Left lung (tissue), 10 donors: Measurements from ENCODE around the gene COA5. TPM values are rescaled to one million over a fixed set of nuclear protein-coding genes. Genes with fewer than 3 reads are reported as not detected.

Experiments used
- ATAC-seq: fragments of 200-7000 bp; cut with Tn5 transposase; one replicate; pipeline ENCODE4 v1.9.1; 2020; ENCODE audit warnings: moderate library complexity
- DNase-seq, 4 donors: peaks; one replicate each; pipeline ENCODE4 v3.0.0-alpha.2; 2013 to 2020
- H3K27ac ChIP-seq, 2 donors: fragments of 200-600 bp; sonication (generic) in 1 of 2; one replicate each; pipeline versions ENCODE4 v1.5.0 to v1.8.0; 2020 to 2021
- H3K27me3 ChIP-seq, 2 donors: fragments of 200-600 bp; sonication (generic) in 1 of 2; one replicate each; pipeline versions ENCODE4 v1.5.0 to v1.8.0; 2020 to 2021
- H3K36me3 ChIP-seq, 2 donors: fragments of 200-600 bp; sonication (generic) in 1 of 2; one replicate each; pipeline versions ENCODE4 v1.5.0 to v1.8.0; 2020 to 2021
- H3K4me1 ChIP-seq, 2 donors: fragments of 200-600 bp; one replicate each; pipeline ENCODE4 v1.8.0; 2021
- H3K4me3 ChIP-seq, 2 donors: fragments of 200-600 bp; sonication (generic) in 1 of 2; one replicate each; pipeline versions ENCODE4 v1.5.0 to v1.8.0; 2020 to 2021; ENCODE audit warnings: mild to moderate bottlenecking in 1 of 2
- H3K9me3 ChIP-seq, 2 donors: fragments of 200-600 bp; sonication (generic) in 1 of 2; one replicate each; pipeline versions ENCODE4 v1.5.0 to v1.8.0; 2020 to 2021
- CTCF ChIP-seq, 2 donors: fragments of 200-600 bp; sonication (generic) in 1 of 2; IDR thresholded peaks; one replicate each; pipeline versions ENCODE4 v1.5.0 to v1.8.0; 2021; ENCODE audit warnings: antibody characterized with exemption in 2 of 2
- intact Hi-C, 2 donors: fragments of 100-400 bp; cut with DNase I; formaldehyde crosslinking; loops; one replicate each; pipeline versions ENCODE4 v1.11.2 to v1.14.2; 2022
- polyA plus RNA-seq, 6 donors: library from polyadenylated mRNA; unstranded; fragments of 120-200 nt; gene quantifications; one replicate each; pipeline ENCODE4 v1.2.1, GENCODE V29; 2013; ENCODE audit not compliant: insufficient read length in 6 of 6
- total RNA-seq, 2 donors: library from RNA; stranded (reverse); fragmentation: NEBNext Ultra II Directional; extraction: Animal tissue kit (Norgen Biotek cat#: 25700); gene quantifications; one replicate each; pipeline ENCODE4 v1.2.1, GENCODE V29; 2021
- donor health status: DM: no; HTN: yes; CAD: no.
- donor health status: DM: no; HTN: no; CAD: no.

COA5 gene
- total and polyA plus RNA-seq, 8 donors: 24.3 to 80.0 (median 74.8) TPM

GRCh38 chr2:98650998-98651397, 42.7 kb upstream of the COA5 start:
- TF ChIP-seq CTCF (IDR thresholded peaks at IDR 0.05): no peak
- Histone ChIP-seq H3K27ac (no peak overlapping the region), H3K4me1 (peaks cover 0 to 20% of the 10 kb centered on the region in 2 donors), H3K27me3 (no peaks in the 10 kb centered on the region), H3K36me3 (peaks cover 0 to 27% of the 10 kb centered on the region in 2 donors), H3K4me3 (no peak overlapping the region), H3K9me3 (no peaks in the 10 kb centered on the region)
- DNase-seq (no peak), ATAC-seq (no peak)
- intact Hi-C loops: no loop called here

GRCh38 chr2:98649992-98650375, 41.7 kb upstream of the COA5 start:
- Histone ChIP-seq H3K36me3 (peaks cover 0 to 27% of the 10 kb centered on the region in 2 donors), H3K4me1 (peaks cover 0 to 10% of the 10 kb centered on the region in 2 donors), H3K27me3 (no peaks in the 10 kb centered on the region), H3K4me3 (no peak overlapping the region), H3K27ac (peak overlapping the region in 1 of 2 donors; percentile 0), H3K9me3 (no peaks in the 10 kb centered on the region)
- no peak for DNase-seq
- ATAC-seq: no peak
- intact Hi-C loops: loop anchor here (2.0 to 10.0 kb wide), 2 partner anchors 185 kb away; no protein-coding TSS in a partner anchor
- no peak for TF ChIP-seq CTCF (IDR thresholded peaks at IDR 0.05)

GRCh38 chr2:98649135-98649991, 41.1 kb upstream of the COA5 start:
- Histone ChIP-seq H3K27ac (peak overlapping the region in 1 of 2 donors; percentile 0), H3K4me1 (peaks cover 0 to 4% of the 10 kb centered on the region in 2 donors), H3K4me3 (no peak overlapping the region), H3K9me3 (no peaks in the 10 kb centered on the region), H3K36me3 (peaks cover 0 to 27% of the 10 kb centered on the region in 2 donors), H3K27me3 (no peaks in the 10 kb centered on the region)
- peak; percentile 100 for ATAC-seq
- peak; percentile 97 to 98 for TF ChIP-seq CTCF (IDR thresholded peaks at IDR 0.05)
- intact Hi-C loops: loop anchor here (2.0 to 10.0 kb wide), 2 partner anchors 185 kb away; no protein-coding TSS in a partner anchor
- peak in 3 of 4 donors; percentile 65 to 81 (median 69) for DNase-seq

- H3K27me3 ChIP-seq: no peaks in the 10 kb centered on the region
- no peak overlapping the region for H3K4me3 ChIP-seq
- DNase-seq: no peak
- no peak for ATAC-seq
- no peaks in the 10 kb centered on the region for H3K9me3 ChIP-seq
- H3K27ac ChIP-seq: no peak overlapping the region
- intact Hi-C loops: loop anchor here (2.0 to 10.0 kb wide), 2 partner anchors 186 kb away; no protein-coding TSS in a partner anchor
- TF ChIP-seq CTCF (IDR thresholded peaks at IDR 0.05): no peak
- H3K36me3 ChIP-seq: peaks cover 0 to 27% of the 10 kb centered on the region in 2 donors
- peaks cover 0 to 4% of the 10 kb centered on the region in 2 donors for H3K4me1 ChIP-seq
Measured at GRCh38 chr2:98648451-98648850, 40.1 kb upstream of the COA5 start.

GRCh38 chr2:98647636-98648035, 39.3 kb upstream of the COA5 start:
- H3K36me3 ChIP-seq: peaks cover 0 to 32% of the 10 kb centered on the region in 2 donors
- H3K4me1 ChIP-seq: peaks cover 0 to 4% of the 10 kb centered on the region in 2 donors
- DNase-seq (no peak), ATAC-seq (no peak)
- H3K4me3 ChIP-seq: no peak overlapping the region
- intact Hi-C loops: loop anchor here (2.0 to 10.0 kb wide), 2 partner anchors 187 kb away; no protein-coding TSS in a partner anchor
- no peak for TF ChIP-seq CTCF (IDR thresholded peaks at IDR 0.05)
- no peak overlapping the region for H3K27ac ChIP-seq
- H3K9me3 ChIP-seq: no peaks in the 10 kb centered on the region
- H3K27me3 ChIP-seq: no peaks in the 10 kb centered on the region
